ENCODE data around the gene FAM13B. TPM values are rescaled to one million over a fixed set of nuclear protein-coding genes. Genes with fewer than 3 reads are reported as not detected.

The FAM13B gene
- total RNA-seq, 1 experiment from 2014 or later: 13.0 TPM

- H2AFZ ChIP-seq (ENCODE audit: low read length): no peak overlapping the region
- no peak overlapping the region for H3K4me3 ChIP-seq (ENCODE audit: low read length)
- no peaks in the 10 kb centered on the region for H3K9me2 ChIP-seq (replicated peaks; ENCODE audit: low read length)
- H3K4me2 ChIP-seq (ENCODE audit: low read length): no peak overlapping the region
- H3K79me2 ChIP-seq (ENCODE audit: low read length): no peaks in the 10 kb centered on the region
- H3K9ac ChIP-seq (ENCODE audit: low read length): no peak overlapping the region
- DNase-seq (no peak), ATAC-seq (no peak)
- no peaks in the 10 kb centered on the region for H4K20me1 ChIP-seq (ENCODE audit: low read length)
- no peaks in the 10 kb centered on the region for H3K36me3 ChIP-seq (ENCODE audit: low read depth, low read length)
- H3K27ac ChIP-seq (ENCODE audit: low read length): no peak overlapping the region
- peaks cover 4% of the 10 kb centered on the region for H3K4me1 ChIP-seq (ENCODE audit: insufficient read depth, low read length)
- H3K27me3 ChIP-seq (ENCODE audit: low read length): no peaks in the 10 kb centered on the region
- ChIA-PET CTCF (no interaction called here), POLR2A (ENCODE audit: unreplicated experiment) (no interaction called here)
- H3F3A ChIP-seq (ENCODE audit: low read length, unreplicated experiment): no peaks in the 10 kb centered on the region
- no peak for TF ChIP-seq EZH2phosphoT487 (IDR thresholded peaks at IDR 0.05; ENCODE audit: borderline replicate concordance, low read length)
- TF ChIP-seq CTCF (conservative IDR thresholded peaks at IDR 0.05; ENCODE audit: low read depth, low read length): no peak
- TF ChIP-seq EZH2 (IDR thresholded peaks at IDR 0.05; ENCODE audit: low read length, unreplicated experiment): no peak
- intact Hi-C loops (cut with micrococcal nuclease): no loop called here
- H3K9me3 ChIP-seq (ENCODE audit: low read length): no peaks in the 10 kb centered on the region
- no TSS peak for BruUV-seq (replicated peaks)
Measured at GRCh38 chr5:137901011-137901817, 131.7 kb downstream of the FAM13B start.

DNA sequence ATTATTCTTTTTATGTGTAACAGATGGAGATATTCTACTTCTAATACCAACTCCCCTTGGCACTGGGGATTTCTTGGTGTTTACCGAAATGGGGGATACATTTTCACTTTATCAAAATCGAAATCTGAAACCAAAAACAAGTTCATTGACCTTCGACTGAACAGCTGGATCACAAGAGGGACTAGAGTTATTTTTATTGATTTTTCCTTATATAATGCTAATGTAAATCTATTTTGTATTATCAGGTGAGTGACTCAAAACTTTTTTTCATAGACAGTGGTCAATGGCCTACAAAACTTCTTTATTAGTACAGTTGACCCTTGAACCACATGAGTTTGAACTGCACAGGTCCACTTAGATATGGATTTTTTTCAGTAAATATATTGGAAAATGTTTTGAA is 133.4 kb downstream of the FAM13B start:
- intact Hi-C loops (cut with micrococcal nuclease): no loop called here
- Histone ChIP-seq H3K36me3 (ENCODE audit: low read depth, low read length) (no peaks in the 10 kb centered on the region), H3K9me3 (ENCODE audit: low read length) (no peaks in the 10 kb centered on the region), H3K4me3 (ENCODE audit: low read length) (no peak overlapping the region), H3K79me2 (ENCODE audit: low read length) (no peaks in the 10 kb centered on the region), H3K4me2 (ENCODE audit: low read length) (no peak overlapping the region), H4K20me1 (ENCODE audit: low read length) (no peaks in the 10 kb centered on the region), H3K27me3 (ENCODE audit: low read length) (no peaks in the 10 kb centered on the region), H3K4me1 (ENCODE audit: insufficient read depth, low read length) (peaks cover 12% of the 10 kb centered on the region), H3K9me2 (replicated peaks; ENCODE audit: low read length) (no peaks in the 10 kb centered on the region), H3K27ac (ENCODE audit: low read length) (no peak overlapping the region), H3F3A (ENCODE audit: low read length, unreplicated experiment) (no peaks in the 10 kb centered on the region), H3K9ac (ENCODE audit: low read length) (no peak overlapping the region), H2AFZ (ENCODE audit: low read length) (no peak overlapping the region)
- ChIA-PET CTCF (no interaction called here), POLR2A (ENCODE audit: unreplicated experiment) (no interaction called here)
- BruUV-seq (replicated peaks): no TSS peak
- ATAC-seq (no peak), DNase-seq (no peak)
- TF ChIP-seq EZH2 (IDR thresholded peaks at IDR 0.05; ENCODE audit: low read length, unreplicated experiment) (no peak), EZH2phosphoT487 (IDR thresholded peaks at IDR 0.05; ENCODE audit: borderline replicate concordance, low read length) (no peak), CTCF (conservative IDR thresholded peaks at IDR 0.05; ENCODE audit: low read depth, low read length) (no peak)

- Histone ChIP-seq H2AFZ (ENCODE audit: low read length) (peak overlapping the region; percentile 45; the same call in 1 of the 2 replicates), H3K79me2 (ENCODE audit: low read length) (no peaks in the 10 kb centered on the region), H3K9ac (ENCODE audit: low read length) (no peak overlapping the region), H3K27me3 (ENCODE audit: low read length) (no peaks in the 10 kb centered on the region), H3F3A (ENCODE audit: low read length, unreplicated experiment) (no peaks in the 10 kb centered on the region), H3K9me3 (ENCODE audit: low read length) (no peaks in the 10 kb centered on the region), H3K9me2 (replicated peaks; ENCODE audit: low read length) (no peaks in the 10 kb centered on the region), H3K36me3 (ENCODE audit: low read depth, low read length) (no peaks in the 10 kb centered on the region), H3K27ac (ENCODE audit: low read length) (no peak overlapping the region), H3K4me1 (ENCODE audit: insufficient read depth, low read length) (peaks cover 18% of the 10 kb centered on the region), H3K4me3 (ENCODE audit: low read length) (no peak overlapping the region), H3K4me2 (ENCODE audit: low read length) (no peak overlapping the region), H4K20me1 (ENCODE audit: low read length) (no peaks in the 10 kb centered on the region)
- DNase-seq (peak; percentile 42), ATAC-seq (peak; percentile 58)
- POLR2A ChIA-PET (ENCODE audit: unreplicated experiment): interaction anchor here (0.6 kb wide), 1 partner anchor 116 kb away, joined by 3 read pairs; no protein-coding TSS in a partner anchor
- no TSS peak for BruUV-seq (replicated peaks)
- intact Hi-C loops (cut with micrococcal nuclease): no loop called here
- TF ChIP-seq CTCF (conservative IDR thresholded peaks at IDR 0.05; ENCODE audit: low read depth, low read length) (no peak), EZH2phosphoT487 (IDR thresholded peaks at IDR 0.05; ENCODE audit: borderline replicate concordance, low read length) (no peak), EZH2 (IDR thresholded peaks at IDR 0.05; ENCODE audit: low read length, unreplicated experiment) (no peak)
- CTCF ChIA-PET: no interaction called here
Measured at GRCh38 chr5:137896560-137896959, 136.3 kb downstream of the FAM13B start.
